Liver (tissue), 3 donors: ENCODE data around the gene CCR5AS.

Experiments
- FOXA1 ChIP-seq: IDR thresholded peaks from 2 replicates; pipeline ENCODE4 v1.6.1; 2016; ENCODE audit warnings: antibody characterized with exemption
- GABPA ChIP-seq, 2 donors: IDR thresholded peaks in 1 of 2; conservative IDR thresholded peaks in 1 of 2; 2 replicates each; pipeline ENCODE4 v1.6.1; 2016; ENCODE audit warnings: antibody characterized with exemption in 2 of 2, mild to moderate bottlenecking in 1 of 2, moderate library complexity in 1 of 2
- HNF4G ChIP-seq: IDR thresholded peaks from 2 replicates; pipeline ENCODE4 v1.6.1; 2016; ENCODE audit warnings: antibody characterized with exemption
- JUND ChIP-seq, 2 donors: IDR thresholded peaks; 2 replicates each; pipeline ENCODE4 v1.6.1; 2016; ENCODE audit warnings: antibody characterized with exemption in 2 of 2
- RAD21 ChIP-seq, 2 donors: IDR thresholded peaks; 2 replicates each; pipeline ENCODE4 v1.6.1; 2016; ENCODE audit warnings: antibody characterized with exemption in 2 of 2, mild to moderate bottlenecking in 2 of 2
- SP1 ChIP-seq: IDR thresholded peaks from 2 replicates; pipeline ENCODE4 v1.6.1; 2018; ENCODE audit warnings: antibody characterized with exemption, mild to moderate bottlenecking
- TAF1 ChIP-seq: conservative IDR thresholded peaks from 2 replicates; pipeline ENCODE4 v1.6.1; 2016; ENCODE audit warnings: antibody characterized with exemption, mild to moderate bottlenecking
- YY1 ChIP-seq: IDR thresholded peaks from 2 replicates; pipeline ENCODE4 v1.6.1; 2016; ENCODE audit warnings: antibody characterized with exemption, mild to moderate bottlenecking
- TF ChIP-seq, protein P1 (sequence below): fragments of 150-350 bp; IDR thresholded peaks from 2 replicates; pipeline ENCODE4 v1.5.1; 2017; ENCODE audit warnings: improper control_type of control experiment, low read depth, low read length; ENCODE audit not compliant: missing input control
- TF ChIP-seq, protein P2 (sequence below): IDR thresholded peaks from 2 replicates; pipeline ENCODE4 v1.6.1; 2016; ENCODE audit warnings: antibody characterized with exemption
- TF ChIP-seq, protein P3 (sequence below): IDR thresholded peaks from 2 replicates; pipeline ENCODE4 v1.6.1; 2016; ENCODE audit warnings: antibody characterized with exemption
- TF ChIP-seq, protein P4 (sequence below): IDR thresholded peaks from 2 replicates; pipeline ENCODE4 v1.6.1; 2016; ENCODE audit warnings: antibody characterized with exemption, mild to moderate bottlenecking
- donor health status: healthy.
- donor health status: healthy.

DNA sequence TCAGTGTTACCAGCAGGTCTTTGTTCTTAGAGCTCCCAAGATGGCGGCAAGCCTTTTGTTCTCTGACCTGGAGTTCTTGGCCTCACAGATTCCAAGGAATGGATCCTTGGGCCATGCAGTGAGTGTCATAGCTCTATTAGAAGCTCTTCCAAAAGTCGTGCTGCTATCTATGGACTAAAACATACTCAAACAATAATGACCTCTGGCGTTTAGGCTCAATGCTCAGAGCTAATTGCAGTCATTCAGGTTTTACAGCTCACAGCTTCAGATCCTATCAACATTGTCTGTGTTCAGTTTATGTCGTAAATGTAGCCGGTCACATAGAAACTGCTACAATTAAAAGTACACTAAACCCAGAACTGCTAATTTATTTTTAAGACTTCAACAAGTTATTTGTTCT is 22.4 kb upstream of the CCR5AS start:
- TF ChIP-seq TAF1 (no peak), SP1 (no peak), RAD21 (IDR thresholded peaks at IDR 0.05) (no peak), GABPA (IDR thresholded peaks at IDR 0.05 in 1 of 2, conservative IDR thresholded peaks at IDR 0.05 in 1 of 2) (no peak), HNF4G (no peak), FOXA1 (no peak), YY1 (no peak), JUND (IDR thresholded peaks at IDR 0.05) (no peak)
- TF ChIP-seq, protein P1, sequence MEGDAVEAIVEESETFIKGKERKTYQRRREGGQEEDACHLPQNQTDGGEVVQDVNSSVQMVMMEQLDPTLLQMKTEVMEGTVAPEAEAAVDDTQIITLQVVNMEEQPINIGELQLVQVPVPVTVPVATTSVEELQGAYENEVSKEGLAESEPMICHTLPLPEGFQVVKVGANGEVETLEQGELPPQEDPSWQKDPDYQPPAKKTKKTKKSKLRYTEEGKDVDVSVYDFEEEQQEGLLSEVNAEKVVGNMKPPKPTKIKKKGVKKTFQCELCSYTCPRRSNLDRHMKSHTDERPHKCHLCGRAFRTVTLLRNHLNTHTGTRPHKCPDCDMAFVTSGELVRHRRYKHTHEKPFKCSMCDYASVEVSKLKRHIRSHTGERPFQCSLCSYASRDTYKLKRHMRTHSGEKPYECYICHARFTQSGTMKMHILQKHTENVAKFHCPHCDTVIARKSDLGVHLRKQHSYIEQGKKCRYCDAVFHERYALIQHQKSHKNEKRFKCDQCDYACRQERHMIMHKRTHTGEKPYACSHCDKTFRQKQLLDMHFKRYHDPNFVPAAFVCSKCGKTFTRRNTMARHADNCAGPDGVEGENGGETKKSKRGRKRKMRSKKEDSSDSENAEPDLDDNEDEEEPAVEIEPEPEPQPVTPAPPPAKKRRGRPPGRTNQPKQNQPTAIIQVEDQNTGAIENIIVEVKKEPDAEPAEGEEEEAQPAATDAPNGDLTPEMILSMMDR = no peak
- TF ChIP-seq, protein P2, sequence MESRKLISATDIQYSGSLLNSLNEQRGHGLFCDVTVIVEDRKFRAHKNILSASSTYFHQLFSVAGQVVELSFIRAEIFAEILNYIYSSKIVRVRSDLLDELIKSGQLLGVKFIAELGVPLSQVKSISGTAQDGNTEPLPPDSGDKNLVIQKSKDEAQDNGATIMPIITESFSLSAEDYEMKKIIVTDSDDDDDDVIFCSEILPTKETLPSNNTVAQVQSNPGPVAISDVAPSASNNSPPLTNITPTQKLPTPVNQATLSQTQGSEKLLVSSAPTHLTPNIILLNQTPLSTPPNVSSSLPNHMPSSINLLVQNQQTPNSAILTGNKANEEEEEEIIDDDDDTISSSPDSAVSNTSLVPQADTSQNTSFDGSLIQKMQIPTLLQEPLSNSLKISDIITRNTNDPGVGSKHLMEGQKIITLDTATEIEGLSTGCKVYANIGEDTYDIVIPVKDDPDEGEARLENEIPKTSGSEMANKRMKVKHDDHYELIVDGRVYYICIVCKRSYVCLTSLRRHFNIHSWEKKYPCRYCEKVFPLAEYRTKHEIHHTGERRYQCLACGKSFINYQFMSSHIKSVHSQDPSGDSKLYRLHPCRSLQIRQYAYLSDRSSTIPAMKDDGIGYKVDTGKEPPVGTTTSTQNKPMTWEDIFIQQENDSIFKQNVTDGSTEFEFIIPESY = no peak
- TF ChIP-seq, protein P3, sequence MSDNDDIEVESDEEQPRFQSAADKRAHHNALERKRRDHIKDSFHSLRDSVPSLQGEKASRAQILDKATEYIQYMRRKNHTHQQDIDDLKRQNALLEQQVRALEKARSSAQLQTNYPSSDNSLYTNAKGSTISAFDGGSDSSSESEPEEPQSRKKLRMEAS = no peak
- TF ChIP-seq, protein P4, sequence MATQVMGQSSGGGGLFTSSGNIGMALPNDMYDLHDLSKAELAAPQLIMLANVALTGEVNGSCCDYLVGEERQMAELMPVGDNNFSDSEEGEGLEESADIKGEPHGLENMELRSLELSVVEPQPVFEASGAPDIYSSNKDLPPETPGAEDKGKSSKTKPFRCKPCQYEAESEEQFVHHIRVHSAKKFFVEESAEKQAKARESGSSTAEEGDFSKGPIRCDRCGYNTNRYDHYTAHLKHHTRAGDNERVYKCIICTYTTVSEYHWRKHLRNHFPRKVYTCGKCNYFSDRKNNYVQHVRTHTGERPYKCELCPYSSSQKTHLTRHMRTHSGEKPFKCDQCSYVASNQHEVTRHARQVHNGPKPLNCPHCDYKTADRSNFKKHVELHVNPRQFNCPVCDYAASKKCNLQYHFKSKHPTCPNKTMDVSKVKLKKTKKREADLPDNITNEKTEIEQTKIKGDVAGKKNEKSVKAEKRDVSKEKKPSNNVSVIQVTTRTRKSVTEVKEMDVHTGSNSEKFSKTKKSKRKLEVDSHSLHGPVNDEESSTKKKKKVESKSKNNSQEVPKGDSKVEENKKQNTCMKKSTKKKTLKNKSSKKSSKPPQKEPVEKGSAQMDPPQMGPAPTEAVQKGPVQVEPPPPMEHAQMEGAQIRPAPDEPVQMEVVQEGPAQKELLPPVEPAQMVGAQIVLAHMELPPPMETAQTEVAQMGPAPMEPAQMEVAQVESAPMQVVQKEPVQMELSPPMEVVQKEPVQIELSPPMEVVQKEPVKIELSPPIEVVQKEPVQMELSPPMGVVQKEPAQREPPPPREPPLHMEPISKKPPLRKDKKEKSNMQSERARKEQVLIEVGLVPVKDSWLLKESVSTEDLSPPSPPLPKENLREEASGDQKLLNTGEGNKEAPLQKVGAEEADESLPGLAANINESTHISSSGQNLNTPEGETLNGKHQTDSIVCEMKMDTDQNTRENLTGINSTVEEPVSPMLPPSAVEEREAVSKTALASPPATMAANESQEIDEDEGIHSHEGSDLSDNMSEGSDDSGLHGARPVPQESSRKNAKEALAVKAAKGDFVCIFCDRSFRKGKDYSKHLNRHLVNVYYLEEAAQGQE = no peak
